Neural progenitor cell (in vitro differentiated cells): ENCODE measurements around the gene CYP2D6. TPM values are rescaled to one million over a fixed set of nuclear protein-coding genes. Genes with fewer than 3 reads are reported as not detected.

Source experiments
- DNase-seq: peaks from one replicate; pipeline ENCODE4 v3.0.0-alpha.2; 2016; ENCODE audit warnings: low spot score
- H2AFZ ChIP-seq: fragments of 200-600 bp; sonication (generic); replicated peaks from 2 replicates; pipeline ENCODE4 v1.6.1; 2016; ENCODE audit warnings: antibody characterized with exemption
- H3F3A ChIP-seq: fragments of 200-600 bp; sonication (generic); 2 replicates; pipeline ENCODE4 v1.6.1; 2016; ENCODE audit warnings: antibody characterized with exemption, low read depth
- H3K27ac ChIP-seq: fragments of 200-600 bp; sonication (generic); 2 replicates; pipeline ENCODE4 v1.5.1; 2016; ENCODE audit warnings: mild to moderate bottlenecking
- H3K27me3 ChIP-seq: fragments of 200-600 bp; sonication (generic); 2 replicates; pipeline ENCODE4 v1.6.1; 2016; ENCODE audit warnings: mild to moderate bottlenecking, moderate library complexity
- H3K36me3 ChIP-seq: fragments of 200-600 bp; sonication (generic); 2 replicates; pipeline ENCODE4 v1.5.1; 2016
- H3K4me1 ChIP-seq: fragments of 200-600 bp; sonication (generic); 2 replicates; pipeline ENCODE4 v1.6.1; 2016; ENCODE audit warnings: mixed run types
- H3K4me2 ChIP-seq: fragments of 200-600 bp; sonication (generic); 2 replicates; pipeline ENCODE4 v1.6.1; 2016
- H3K4me3 ChIP-seq: fragments of 200-600 bp; sonication (generic); 2 replicates; pipeline ENCODE4 v1.5.1; 2016
- H3K79me2 ChIP-seq: fragments of 200-600 bp; sonication (generic); 2 replicates; pipeline ENCODE4 v1.6.1; 2016; ENCODE audit warnings: low read depth
- H3K9ac ChIP-seq: fragments of 200-600 bp; sonication (generic); 2 replicates; pipeline ENCODE4 v1.6.1; 2016
- H3K9me3 ChIP-seq: fragments of 200-600 bp; sonication (generic); 2 replicates; pipeline ENCODE4 v1.5.1; 2016; ENCODE audit warnings: low read depth
- H4K20me1 ChIP-seq: fragments of 200-600 bp; sonication (generic); 2 replicates; pipeline ENCODE4 v1.6.1; 2016; ENCODE audit warnings: low read depth
- H3K27ac Mint-ChIP-seq: 3 replicates; pipeline ENCODE4 v1.8.0; 2021; ENCODE audit warnings: mixed read lengths
- H3K27me3 Mint-ChIP-seq: 2 replicates; pipeline ENCODE4 v1.8.0; 2022; ENCODE audit warnings: low read depth, mild to moderate bottlenecking, inconsistent platforms, moderate library complexity, mixed read lengths; ENCODE audit not compliant: insufficient read depth
- H3K36me3 Mint-ChIP-seq: 3 replicates; pipeline ENCODE4 v1.8.0; 2021; ENCODE audit warnings: mixed read lengths
- H3K4me1 Mint-ChIP-seq: 3 replicates; pipeline ENCODE4 v1.8.0; 2021; ENCODE audit warnings: mixed read lengths
- H3K4me3 Mint-ChIP-seq: 3 replicates; pipeline ENCODE4 v1.8.0; 2021; ENCODE audit warnings: mild to moderate bottlenecking, moderate library complexity, mixed read lengths
- H3K9me3 Mint-ChIP-seq: 3 replicates; pipeline ENCODE4 v1.8.0; 2020; ENCODE audit warnings: mixed read lengths
- CTCF ChIP-seq: fragments of 200-600 bp; sonication (generic); IDR thresholded peaks from 2 replicates; pipeline ENCODE4 v1.5.1; 2017; ENCODE audit warnings: antibody characterized with exemption, mild to moderate bottlenecking
- EZH2 ChIP-seq: fragments of 200-600 bp; sonication (generic); IDR thresholded peaks from 2 replicates; pipeline ENCODE4 v1.6.1; 2017; ENCODE audit warnings: antibody characterized with exemption, mild to moderate bottlenecking, moderate library complexity
- EZH2phosphoT487 ChIP-seq: fragments of 200-600 bp; sonication (generic); IDR thresholded peaks from 2 replicates; pipeline ENCODE4 v1.6.1; 2017; ENCODE audit warnings: antibody characterized with exemption
- total RNA-seq: library from RNA; depleted of rRNA; stranded (reverse); fragments of >200 nt; gene quantifications from 2 replicates; pipeline ENCODE4 v1.2.3, GENCODE V29; 2015; ENCODE audit warnings: low replicate concordance

Gene CYP2D6
- total RNA-seq, 1 donor from 2014 or later: 0.24 TPM

DNA sequence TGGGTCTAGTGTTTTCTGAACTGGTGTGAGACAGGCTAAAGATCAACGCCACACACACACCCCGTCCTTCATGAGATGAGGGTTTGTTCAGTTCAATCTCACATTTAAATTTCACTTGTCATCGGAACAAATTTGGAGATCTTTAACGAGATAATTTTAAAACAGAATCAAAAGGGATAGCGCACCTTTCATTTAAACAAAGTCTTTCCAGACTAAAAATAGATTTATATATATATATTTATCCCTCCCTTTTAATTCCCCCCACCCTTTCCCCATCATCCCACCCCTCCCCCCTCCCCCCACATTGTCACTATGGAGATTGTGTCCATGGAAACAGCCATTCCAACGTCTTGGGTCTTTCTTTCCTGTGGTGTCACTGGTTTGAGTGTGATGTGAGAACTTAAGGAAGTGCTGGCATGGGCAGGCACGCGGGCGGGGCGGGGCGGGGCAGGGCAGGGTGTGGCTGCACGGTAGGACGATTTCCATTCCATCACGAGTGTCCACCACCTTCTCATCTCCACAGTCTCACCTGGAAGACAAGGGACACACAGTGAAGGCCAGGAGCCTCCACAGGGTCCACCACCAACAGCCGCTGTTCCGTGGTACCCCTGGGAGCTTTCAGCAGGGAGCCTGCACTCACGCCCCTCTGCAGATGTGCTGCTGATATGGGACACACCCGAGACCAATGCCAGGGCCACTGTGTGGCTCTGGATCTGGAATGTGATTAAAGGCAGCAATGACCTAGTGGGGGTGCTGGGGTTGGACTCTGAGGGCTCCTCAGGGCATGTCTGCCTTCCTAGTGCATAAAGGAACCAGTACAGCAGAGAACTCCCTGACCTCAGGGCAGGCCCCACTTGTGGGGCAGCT lies 30.5 kb upstream of the CYP2D6 start:
- no peaks in the 10 kb centered on the region for H3K79me2 ChIP-seq
- no peaks in the 10 kb centered on the region for H3K36me3 ChIP-seq
- no peak overlapping the region for H3K27ac ChIP-seq
- no peaks in the 10 kb centered on the region for H3K27me3 ChIP-seq
- H2AFZ ChIP-seq: no peak overlapping the region
- H3K9ac ChIP-seq: no peak overlapping the region
- H3K9me3 ChIP-seq: no peaks in the 10 kb centered on the region
- Mint-ChIP-seq H3K9me3 (no peaks in the 10 kb centered on the region), H3K4me1 (peaks cover 9% of the 10 kb centered on the region), H3K36me3 (peaks cover 7% of the 10 kb centered on the region), H3K27ac (no peak overlapping the region), H3K27me3 (peaks cover 2% of the 10 kb centered on the region), H3K4me3 (no peak overlapping the region)
- peaks cover 2% of the 10 kb centered on the region for H3K4me1 ChIP-seq
- H3K4me3 ChIP-seq: no peak overlapping the region
- peaks cover 30% of the 10 kb centered on the region for H4K20me1 ChIP-seq
- DNase-seq: no peak
- no peak for TF ChIP-seq EZH2
- TF ChIP-seq CTCF: no peak
- no peak for TF ChIP-seq EZH2phosphoT487
- no peak overlapping the region for H3K4me2 ChIP-seq
- no peaks in the 10 kb centered on the region for H3F3A ChIP-seq

- H3F3A ChIP-seq: no peaks in the 10 kb centered on the region
- H3K36me3 ChIP-seq: no peaks in the 10 kb centered on the region
- no peaks in the 10 kb centered on the region for H3K9me3 Mint-ChIP-seq
- H3K4me3 Mint-ChIP-seq: no peak overlapping the region
- no peak for TF ChIP-seq EZH2
- TF ChIP-seq CTCF: no peak
- TF ChIP-seq EZH2phosphoT487: no peak
- peaks cover 9% of the 10 kb centered on the region for H3K4me1 Mint-ChIP-seq
- H3K9me3 ChIP-seq: no peaks in the 10 kb centered on the region
- H3K27me3 ChIP-seq: no peaks in the 10 kb centered on the region
- no peak overlapping the region for H3K4me3 ChIP-seq
- no peak overlapping the region for H2AFZ ChIP-seq
- no peak overlapping the region for H3K27ac Mint-ChIP-seq
- peaks cover 29% of the 10 kb centered on the region for H4K20me1 ChIP-seq
- no peak for DNase-seq
- peaks cover 2% of the 10 kb centered on the region for H3K4me1 ChIP-seq
- no peaks in the 10 kb centered on the region for H3K79me2 ChIP-seq
- H3K9ac ChIP-seq: no peak overlapping the region
- peaks cover 3% of the 10 kb centered on the region for H3K27me3 Mint-ChIP-seq
- peaks cover 7% of the 10 kb centered on the region for H3K36me3 Mint-ChIP-seq
- H3K27ac ChIP-seq: no peak overlapping the region
- no peak overlapping the region for H3K4me2 ChIP-seq
Observed at GRCh38 chr22:42160251-42160650, 29.6 kb upstream of the CYP2D6 start.

- Mint-ChIP-seq H3K9me3 (no peaks in the 10 kb centered on the region), H3K27me3 (peaks cover 9% of the 10 kb centered on the region), H3K4me3 (no peak overlapping the region), H3K4me1 (peaks cover 9% of the 10 kb centered on the region), H3K27ac (no peak overlapping the region), H3K36me3 (peaks cover 14% of the 10 kb centered on the region)
- Histone ChIP-seq H3K36me3 (no peaks in the 10 kb centered on the region), H2AFZ (no peak overlapping the region), H3K4me3 (no peak overlapping the region), H3K4me2 (no peak overlapping the region), H3K79me2 (no peaks in the 10 kb centered on the region), H3K4me1 (peaks cover 2% of the 10 kb centered on the region), H3F3A (no peaks in the 10 kb centered on the region), H3K9ac (no peak overlapping the region), H4K20me1 (peaks cover 18% of the 10 kb centered on the region), H3K27me3 (no peaks in the 10 kb centered on the region), H3K9me3 (no peaks in the 10 kb centered on the region), H3K27ac (no peak overlapping the region)
- TF ChIP-seq EZH2: no peak
- TF ChIP-seq EZH2phosphoT487: no peak
- TF ChIP-seq CTCF: no peak
- no peak for DNase-seq
Observed at GRCh38 chr22:42158456-42159132, 28.0 kb upstream of the CYP2D6 start.
